ENCODE measurements around the gene SEC22A. TPM values are rescaled to one million over a fixed set of nuclear protein-coding genes. Genes with fewer than 3 reads are reported as not detected.

The SEC22A gene, protein sequence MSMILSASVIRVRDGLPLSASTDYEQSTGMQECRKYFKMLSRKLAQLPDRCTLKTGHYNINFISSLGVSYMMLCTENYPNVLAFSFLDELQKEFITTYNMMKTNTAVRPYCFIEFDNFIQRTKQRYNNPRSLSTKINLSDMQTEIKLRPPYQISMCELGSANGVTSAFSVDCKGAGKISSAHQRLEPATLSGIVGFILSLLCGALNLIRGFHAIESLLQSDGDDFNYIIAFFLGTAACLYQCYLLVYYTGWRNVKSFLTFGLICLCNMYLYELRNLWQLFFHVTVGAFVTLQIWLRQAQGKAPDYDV
- polyA plus RNA-seq (ENCODE audit: insufficient read length) = 15.2 TPM

- peak; percentile 98 for DNase-seq
Observed at GRCh38 chr3:123201557-123202427, at the start of gene SEC22A. TSS of gene SEC22A (plus strand) at chr3:123201943. CDS start at chr3:123209218, 7,275 bp downstream.

DNA sequence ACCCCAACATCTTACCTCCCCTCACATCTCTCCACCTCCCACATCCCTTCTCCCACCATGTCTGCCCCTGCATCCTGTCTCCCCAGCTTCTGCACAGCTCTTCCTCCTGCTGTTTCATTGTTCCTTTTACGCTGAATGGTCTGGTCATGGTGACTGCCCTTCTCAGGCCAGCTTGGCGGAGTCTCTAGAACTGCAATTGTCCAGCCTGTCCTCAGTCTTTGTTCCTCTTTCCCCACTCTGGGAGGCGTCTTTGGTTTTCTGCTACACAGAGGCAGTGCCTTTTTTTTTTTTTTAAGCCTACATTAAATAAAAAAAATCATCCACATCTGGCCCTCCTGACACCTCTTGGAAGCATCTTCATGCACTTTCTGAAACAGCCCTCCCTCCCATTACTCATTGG is 49.1 kb upstream of the SEC22A start:
- no peak for DNase-seq

DNA sequence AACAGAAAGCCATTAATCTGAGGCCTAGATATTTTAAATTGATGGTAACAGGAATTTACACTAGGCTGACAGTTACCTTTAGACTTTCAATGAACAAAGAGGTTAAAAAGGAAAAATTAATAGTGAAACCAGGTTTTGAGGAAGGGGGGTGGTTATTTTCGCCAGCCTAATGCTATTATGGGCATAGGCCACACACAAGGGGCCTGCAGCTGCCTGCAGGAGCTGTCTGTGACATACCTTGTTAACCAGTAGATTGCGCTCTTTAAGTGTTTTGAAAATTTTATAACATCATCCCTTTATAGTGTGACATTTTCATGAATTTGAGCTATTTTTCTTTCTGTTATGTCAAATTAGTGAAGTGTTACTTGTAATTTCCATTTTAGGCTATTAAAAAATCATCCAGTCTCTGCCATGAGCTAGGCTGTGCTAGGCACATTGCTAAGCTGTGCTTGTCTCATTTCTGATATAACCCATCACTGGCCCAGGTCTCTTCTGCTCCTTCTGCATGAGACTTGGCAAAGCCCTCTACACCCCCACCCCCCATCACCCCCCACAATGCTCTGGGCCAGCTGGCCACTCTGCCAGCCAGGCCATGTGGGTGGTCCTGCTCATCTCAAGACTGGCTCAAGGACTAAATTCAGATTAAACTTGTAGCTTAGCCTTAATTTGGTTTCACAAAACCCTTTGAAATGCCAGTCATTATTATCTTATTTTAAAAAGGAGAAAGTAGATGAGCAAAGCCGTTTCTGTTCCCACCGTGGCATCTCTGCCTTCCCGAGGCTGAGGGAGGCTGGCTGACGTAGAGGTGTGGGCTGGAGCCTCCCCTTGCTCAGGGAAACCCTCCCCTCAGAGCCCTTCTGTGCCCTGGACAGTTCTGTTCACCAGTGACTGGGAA is 48.4 kb upstream of the SEC22A start:
- DNase-seq = no peak

DNA sequence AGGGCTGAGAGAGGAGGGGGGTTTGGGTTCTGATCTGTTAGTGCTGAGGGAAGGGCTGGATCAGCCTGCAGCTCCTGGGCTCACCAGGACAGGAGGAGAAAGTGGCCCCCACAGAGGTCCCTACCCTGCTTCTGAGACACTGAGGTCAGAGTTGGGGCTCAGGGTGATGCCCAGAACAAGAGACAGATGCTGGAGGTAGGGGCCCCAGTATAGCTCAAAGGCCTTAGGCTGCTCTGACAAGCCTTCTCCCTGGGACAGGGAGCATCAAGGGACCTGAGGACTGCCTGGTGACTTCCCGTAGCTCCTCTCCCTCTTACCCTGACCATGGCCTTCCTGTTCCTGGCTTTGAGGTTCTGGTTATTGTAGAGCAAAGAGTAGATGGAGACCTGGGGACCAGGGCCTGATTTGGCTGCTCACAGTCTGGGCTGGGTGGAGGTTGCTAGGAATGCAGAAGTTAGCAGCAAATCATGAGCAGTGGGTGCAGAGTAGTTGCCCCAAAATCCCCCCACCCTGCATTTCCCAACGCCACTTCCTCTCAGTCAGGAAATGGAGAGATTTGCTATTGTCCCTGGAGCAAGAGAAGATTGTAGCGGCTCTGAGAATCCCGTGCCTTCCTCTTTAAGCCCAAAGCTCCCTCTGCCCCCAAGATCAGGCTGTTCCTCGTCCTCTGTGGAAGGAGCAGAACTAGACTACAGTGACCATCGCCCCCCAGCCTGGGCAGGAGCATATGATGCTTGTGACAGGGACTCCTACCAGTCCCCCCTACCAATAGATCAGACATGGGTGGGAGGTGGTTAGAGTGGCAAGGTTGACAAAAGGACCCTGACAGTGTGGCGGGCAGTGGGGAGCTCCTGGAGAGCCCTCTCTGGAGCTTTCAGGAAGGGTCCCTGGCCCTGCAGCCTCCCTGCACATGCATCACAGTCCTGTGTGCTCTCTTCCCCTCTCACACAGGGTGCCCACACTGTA is 47.4 kb upstream of the SEC22A start:
- peak; percentile 16 for DNase-seq

GRCh38 chr3:123155471-123156011 is 46.2 kb upstream of the SEC22A start:
- no peak for DNase-seq

GRCh38 chr3:123156276-123156995 is 45.3 kb upstream of the SEC22A start:
- DNase-seq = no peak

DNA sequence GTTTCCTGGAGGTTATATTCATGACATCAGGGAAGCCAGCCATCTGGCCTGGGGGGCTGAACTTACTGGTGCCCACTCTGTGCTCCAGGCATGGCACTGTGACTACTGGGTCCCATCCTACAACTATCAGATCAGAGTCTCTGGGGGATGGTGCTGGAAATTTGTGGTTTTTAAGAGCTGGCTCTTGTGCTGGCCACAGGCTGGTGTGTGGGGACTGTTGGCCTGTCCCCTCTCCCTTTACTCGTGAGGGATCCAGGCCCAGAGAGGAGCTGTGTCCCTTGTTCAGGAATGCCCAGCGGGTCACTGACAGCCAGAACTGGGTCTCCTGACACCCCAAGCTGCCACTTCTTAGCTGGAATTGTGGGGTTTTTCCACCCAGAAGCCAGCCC is 44.5 kb upstream of the SEC22A start:
- no peak for DNase-seq

DNA sequence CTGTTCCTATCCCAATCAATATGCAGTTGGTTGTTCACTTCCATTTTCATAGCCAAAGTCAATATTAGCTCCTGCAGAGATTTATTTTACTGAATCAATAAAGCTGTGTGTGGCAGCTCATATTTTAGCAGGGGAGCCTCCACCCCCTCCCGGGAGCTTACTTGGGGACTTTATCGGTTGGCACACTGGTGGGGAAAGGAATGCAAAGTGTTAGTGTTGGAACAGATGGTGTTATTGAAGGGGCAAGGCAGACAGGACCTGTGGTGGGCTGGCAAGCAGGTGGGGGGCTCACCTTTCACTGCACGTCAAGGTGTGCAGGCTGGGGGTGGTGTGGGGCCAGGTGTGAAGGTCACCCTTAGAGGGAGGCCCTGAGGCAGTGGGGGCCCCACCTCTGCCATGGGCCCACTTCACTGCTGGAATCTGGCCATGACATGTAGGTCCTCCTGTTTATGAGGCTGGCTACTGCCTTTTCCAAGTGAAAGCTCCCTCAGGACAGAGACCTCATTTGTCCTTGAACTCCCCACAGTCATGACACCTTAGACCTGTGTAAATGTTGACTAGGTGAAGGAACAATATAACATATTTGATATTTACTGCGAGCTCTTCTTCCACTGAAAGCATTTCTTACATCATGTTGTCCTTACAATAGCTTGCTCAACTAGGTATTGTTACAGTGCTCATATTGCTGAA is 44.0 kb upstream of the SEC22A start:
- DNase-seq = no peak

GRCh38 chr3:123158330-123158729 is 43.4 kb upstream of the SEC22A start:
- DNase-seq = no peak

- DNase-seq = no peak
Observed at GRCh38 chr3:123158899-123159390, 42.8 kb upstream of the SEC22A start.

DNA sequence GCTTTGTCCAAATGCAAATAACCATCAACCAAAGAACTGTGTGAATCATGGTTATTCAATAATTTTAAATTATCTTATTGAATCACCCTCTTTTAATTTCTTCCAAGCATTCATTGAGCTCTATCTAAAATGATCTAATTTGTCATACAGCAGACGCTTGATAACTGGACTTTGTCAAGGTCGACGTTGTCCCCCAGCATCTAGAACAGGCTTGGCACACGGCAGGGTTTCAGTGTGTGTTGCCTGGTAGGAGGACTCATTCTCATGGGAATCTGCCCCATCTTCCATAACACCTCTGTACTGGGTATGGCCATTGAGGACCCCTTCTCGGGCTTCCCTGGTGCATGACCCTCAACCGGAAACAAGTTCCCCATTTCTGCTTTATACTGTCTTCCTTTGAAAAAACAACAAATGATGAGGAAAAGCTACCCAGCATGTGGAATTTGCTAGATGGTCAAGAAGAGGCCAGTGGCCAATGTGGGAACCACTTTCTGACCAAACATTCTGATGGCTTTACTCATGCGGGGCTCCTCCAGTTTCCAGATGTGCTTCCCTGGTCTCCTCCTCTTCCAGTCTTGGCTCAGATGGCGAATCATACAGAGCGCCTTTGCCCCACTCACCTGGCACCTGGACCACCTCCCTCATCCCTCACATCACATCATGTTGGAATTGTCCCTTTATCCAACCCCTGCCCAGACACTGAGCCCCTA is 41.7 kb upstream of the SEC22A start:
- no peak for DNase-seq

DNA sequence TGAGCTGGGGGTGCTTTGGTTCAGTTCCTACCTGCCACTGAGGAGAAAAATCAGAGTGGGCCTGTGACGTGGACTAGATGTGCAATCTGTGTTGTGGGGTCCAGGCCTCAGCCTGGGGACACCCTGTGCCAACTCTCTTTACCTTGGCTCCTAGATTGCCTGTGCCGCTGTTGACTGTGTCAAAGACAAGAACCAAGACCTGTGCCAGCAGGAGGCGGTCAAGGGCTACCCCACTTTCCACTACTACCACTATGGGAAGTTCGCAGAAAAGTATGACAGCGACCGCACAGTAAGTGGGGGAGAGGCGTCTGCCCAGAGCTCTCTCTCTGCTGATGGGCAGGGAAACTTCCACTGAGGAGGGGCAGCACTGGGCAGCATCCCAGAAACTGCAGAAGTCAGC is 40.6 kb upstream of the SEC22A start:
- no peak for DNase-seq

DNA sequence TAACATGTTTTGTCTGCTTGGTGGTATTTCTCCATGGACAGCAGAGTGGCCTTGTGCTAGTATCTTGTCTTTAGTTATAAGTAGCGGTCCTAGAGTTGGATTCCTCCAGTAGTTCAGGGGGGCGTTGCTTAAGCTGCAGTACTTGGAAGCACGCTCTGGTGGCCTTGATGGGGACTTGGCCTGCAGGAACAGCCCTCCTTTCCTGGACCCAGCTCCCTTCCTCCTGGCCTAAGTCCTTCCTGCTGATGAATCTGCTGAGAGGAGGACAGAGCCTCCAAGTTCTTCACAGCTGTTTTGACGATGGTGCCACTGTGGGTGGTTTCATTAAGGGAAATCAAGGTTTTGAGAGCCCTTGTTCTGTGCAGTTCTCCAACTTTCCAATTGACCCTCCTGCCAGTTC is 38.6 kb upstream of the SEC22A start:
- DNase-seq = peak; percentile 31

DNA sequence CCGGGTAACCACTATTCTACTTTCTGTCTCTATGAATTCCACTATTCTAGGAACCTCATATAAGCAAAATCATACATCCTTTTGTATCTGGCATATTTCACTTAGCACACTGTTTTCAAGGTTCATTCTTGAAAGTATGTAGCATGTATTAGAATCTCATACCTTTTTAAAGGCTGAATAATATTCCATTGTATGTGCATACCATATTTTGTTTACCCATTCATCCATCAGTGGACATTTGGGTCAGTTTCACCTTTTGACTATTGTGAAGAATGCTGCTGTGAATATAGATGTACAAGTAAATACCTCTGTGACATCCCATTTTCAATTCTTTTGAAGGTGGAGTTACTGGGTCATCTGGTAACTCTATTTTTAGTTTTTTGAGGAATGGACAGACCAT is 36.6 kb upstream of the SEC22A start:
- no peak for DNase-seq

GRCh38 chr3:123167686-123168085 is 34.1 kb upstream of the SEC22A start:
- no peak for DNase-seq

- no peak for DNase-seq
Observed at GRCh38 chr3:123168122-123168521, 33.6 kb upstream of the SEC22A start.

- DNase-seq = no peak
Observed at GRCh38 chr3:123168605-123169004, 33.1 kb upstream of the SEC22A start.

DNA sequence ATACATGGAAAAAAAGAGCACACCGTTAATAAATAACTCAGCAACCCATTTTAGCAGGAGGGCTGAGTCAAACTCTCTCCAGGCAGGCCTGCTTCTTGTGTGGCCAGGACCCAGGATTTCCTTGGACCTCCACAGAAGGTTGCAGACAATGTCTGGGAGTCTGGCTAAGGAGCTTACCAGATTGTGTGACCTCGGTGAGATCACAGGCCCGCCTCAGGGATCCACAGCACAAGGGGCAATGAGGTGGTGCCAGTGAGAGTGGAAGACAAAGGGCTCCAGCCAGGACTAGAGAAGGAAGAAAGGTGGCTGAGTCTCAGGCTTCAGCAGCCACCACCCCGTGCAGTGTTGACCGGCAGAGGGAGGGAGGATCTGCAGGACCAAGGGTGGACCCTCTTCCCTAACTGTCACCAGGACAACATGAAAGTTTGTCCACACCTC is 32.2 kb upstream of the SEC22A start:
- DNase-seq = no peak

DNA sequence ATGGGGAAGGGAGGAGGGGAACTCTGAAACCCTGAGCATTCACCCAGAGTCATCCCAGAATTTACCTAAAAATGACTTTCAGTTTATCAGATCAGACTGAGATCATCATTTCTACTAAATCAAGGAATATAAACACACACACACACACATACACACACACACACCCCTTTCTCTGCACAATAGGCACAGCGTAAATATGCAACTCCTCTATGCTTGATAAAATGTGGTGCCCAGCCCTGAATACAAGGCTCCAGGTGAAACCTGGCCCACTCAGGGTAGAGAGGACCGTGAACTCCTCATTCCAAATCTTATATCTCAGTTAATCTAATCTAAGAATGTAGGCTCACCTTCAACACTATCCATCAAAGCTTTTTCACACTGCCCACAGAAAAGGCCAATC is 31.8 kb upstream of the SEC22A start:
- no peak for DNase-seq
